Right lobe of liver (tissue), 4 donors: Measurements from ENCODE around the gene ITPR2.

ENCODE experiments used
- CTCF ChIP-seq, 4 donors: fragments of 200-600 bp in 3 of 4; fragments of 450-650 bp in 1 of 4; IDR thresholded peaks; one replicate each; pipeline versions ENCODE4 v1.5.1 to v1.8.0; 2016 to 2022; ENCODE audit warnings: antibody characterized with exemption in 4 of 4, mild to moderate bottlenecking in 2 of 4
- POLR2A ChIP-seq: fragments of 450-650 bp; IDR thresholded peaks from one replicate; pipeline ENCODE4 v1.6.1; 2017; ENCODE audit warnings: antibody characterized with exemption, mild to moderate bottlenecking
- donor health status: DM: no; HTN: no; CAD: no.
- donor health status: DM: no; HTN: no; CAD: no.
- donor health status: DM: no; HTN: yes; CAD: no.

DNA sequence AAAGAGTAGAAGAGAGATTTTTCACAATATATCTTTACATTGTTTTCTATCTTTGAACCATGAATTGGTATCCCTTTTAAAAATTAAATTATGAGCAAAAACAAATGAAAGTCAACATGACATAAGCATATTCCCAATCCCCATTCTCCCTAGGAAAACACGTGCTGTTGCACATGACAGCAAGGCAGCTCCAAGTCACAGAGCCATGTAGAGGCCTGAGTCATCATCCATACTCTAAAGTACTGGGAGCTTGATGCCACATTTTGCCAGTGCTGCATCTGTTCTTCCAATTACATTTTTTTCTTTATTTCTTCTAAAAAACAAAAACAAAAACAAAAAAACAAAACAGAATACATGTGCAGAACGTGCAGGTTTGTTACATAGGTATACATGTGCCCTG lies 115.2 kb downstream of the ITPR2 start:
- TF ChIP-seq CTCF (IDR thresholded peaks at IDR 0.05) (no peak), POLR2A (no peak)
